ENCODE data around the gene INPPL1. TPM values are rescaled to one million over a fixed set of nuclear protein-coding genes. Genes with fewer than 3 reads are reported as not detected.
"Not testable (repeated sequence)": the region's sequence is repeated elsewhere in the genome, so short reads cannot be mapped to it uniquely, and the experiment has no call there.

INPPL1 gene, protein sequence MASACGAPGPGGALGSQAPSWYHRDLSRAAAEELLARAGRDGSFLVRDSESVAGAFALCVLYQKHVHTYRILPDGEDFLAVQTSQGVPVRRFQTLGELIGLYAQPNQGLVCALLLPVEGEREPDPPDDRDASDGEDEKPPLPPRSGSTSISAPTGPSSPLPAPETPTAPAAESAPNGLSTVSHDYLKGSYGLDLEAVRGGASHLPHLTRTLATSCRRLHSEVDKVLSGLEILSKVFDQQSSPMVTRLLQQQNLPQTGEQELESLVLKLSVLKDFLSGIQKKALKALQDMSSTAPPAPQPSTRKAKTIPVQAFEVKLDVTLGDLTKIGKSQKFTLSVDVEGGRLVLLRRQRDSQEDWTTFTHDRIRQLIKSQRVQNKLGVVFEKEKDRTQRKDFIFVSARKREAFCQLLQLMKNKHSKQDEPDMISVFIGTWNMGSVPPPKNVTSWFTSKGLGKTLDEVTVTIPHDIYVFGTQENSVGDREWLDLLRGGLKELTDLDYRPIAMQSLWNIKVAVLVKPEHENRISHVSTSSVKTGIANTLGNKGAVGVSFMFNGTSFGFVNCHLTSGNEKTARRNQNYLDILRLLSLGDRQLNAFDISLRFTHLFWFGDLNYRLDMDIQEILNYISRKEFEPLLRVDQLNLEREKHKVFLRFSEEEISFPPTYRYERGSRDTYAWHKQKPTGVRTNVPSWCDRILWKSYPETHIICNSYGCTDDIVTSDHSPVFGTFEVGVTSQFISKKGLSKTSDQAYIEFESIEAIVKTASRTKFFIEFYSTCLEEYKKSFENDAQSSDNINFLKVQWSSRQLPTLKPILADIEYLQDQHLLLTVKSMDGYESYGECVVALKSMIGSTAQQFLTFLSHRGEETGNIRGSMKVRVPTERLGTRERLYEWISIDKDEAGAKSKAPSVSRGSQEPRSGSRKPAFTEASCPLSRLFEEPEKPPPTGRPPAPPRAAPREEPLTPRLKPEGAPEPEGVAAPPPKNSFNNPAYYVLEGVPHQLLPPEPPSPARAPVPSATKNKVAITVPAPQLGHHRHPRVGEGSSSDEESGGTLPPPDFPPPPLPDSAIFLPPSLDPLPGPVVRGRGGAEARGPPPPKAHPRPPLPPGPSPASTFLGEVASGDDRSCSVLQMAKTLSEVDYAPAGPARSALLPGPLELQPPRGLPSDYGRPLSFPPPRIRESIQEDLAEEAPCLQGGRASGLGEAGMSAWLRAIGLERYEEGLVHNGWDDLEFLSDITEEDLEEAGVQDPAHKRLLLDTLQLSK
- 233 TPM for polyA plus RNA-seq (ENCODE audit: insufficient read length)

DNA sequence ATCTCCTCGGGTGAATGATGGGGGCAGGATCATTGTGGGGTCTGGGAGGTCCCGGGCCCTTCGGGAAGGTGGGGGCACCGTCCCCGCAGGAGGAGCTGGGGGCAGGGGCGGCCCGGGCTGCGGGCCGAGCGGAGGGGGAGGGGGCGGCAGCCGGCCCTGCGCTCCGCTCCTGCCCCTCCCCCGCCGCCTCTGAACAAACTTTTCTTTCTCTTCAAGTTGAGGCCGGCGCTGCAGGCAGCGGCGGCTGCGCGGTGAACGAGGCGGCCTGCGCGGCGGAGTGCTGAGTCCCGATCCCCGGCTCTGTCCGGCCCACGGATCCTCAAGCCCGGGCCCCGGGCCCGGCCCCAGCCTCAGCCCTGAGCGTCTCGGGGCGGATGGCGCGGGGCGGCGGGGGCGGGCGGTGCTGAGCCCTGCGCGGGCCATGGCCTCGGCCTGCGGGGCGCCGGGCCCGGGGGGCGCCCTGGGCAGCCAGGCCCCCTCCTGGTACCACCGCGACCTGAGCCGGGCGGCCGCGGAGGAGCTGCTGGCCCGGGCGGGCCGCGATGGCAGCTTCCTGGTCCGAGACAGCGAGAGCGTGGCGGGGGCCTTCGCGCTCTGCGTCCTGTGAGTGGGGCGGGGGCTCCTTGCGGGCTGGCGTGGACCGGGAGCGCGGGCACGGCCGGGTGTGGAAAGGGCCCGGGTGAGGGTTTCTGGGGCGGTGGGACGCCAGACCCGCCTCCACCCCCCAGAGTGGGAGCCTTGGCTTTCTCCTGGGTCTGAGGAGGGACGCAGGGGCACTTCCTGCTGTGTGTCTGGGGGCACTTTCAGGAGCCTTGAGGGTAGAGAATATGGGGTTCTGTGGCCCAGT, at the start of gene INPPL1:
INPPL1 (plus strand) TSS at position 204 of the 847 bp plus-strand sequence; CDS start at position 422, 218 bp downstream.
- DNase-seq, result no peak

DNA sequence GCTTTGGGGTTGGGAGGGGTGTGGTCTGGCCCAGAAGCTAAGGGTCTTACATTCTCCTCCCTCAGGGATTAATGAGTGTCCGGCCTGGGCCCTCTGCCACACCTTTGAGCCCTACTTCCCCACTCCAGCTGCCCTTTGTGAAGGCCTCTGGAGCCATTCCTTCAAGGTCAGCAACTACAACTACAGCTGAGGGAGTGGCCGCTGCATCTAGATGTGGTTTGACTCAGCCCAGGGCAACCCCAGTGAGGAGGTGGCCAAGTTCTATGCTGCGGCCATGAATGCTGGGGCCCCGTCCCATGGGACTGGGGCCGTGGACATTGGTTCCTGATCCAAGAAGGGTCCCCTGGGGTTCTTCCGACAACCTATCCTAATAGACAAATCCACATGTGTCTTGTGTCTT, 46.9 kb upstream of the INPPL1 start:
- no peak for DNase-seq

DNA sequence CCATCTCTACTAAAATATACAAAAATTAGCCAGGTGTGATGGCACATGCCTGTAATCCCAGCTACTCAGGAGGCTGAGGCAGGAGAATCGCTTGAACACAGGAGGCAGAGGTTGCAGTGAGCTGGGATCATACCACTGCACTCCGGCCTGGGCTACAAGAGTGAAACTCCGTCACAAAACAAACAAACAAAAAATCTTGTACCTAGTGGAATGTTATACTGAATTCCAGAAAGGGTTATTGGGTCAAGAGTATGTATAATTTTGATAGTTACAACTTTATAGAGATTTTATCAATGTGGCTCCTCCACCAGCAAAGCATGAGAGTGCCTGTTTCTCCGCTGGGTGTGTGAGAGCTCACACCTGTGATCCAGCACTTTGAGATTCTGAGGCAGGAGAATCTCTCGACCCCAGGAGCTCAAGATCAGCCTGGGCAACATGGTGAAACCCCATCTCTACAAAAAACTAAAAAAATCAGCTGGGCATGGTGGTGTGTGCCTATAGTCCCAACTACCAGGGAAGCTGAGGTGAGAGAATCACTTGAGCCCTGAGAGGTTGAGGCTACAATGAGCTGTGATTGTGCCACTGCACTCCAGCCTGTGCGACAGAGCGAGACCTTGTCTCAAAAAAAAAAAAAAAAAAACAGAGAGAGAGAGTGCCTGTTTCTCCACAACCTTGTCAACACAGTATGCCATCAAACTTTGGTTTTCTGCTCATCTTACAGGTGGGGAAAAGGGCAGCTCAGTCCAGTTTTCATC, 45.3 kb upstream of the INPPL1 start:
- no peak for DNase-seq

DNA sequence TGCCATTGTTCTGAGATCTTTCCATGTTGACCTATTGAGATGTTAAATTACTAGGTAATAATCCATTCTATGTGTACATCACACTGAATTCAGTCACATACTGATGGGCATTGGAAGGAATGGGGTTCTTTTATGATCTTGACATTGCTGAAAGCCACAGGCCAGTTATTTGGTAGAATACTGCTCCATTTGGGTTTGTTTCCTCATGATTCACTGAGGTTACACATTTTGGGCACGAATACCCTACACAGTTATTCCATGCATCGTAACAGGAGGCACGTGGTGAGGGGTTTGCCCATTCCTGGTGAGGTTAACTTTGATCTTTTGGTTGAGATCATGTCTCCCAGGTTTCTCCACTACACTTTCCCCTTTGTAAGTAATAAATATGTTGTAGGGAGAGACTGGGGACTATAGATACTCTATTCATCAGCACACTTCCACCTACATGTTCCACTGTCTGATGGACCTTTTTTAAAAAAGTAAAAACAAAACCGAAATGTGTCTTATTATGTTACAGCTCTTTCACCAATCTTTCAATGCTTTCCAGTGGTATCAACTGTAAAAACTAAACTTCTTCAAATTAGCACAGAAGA, 44.7 kb upstream of the INPPL1 start:
- no peak for DNase-seq

DNA sequence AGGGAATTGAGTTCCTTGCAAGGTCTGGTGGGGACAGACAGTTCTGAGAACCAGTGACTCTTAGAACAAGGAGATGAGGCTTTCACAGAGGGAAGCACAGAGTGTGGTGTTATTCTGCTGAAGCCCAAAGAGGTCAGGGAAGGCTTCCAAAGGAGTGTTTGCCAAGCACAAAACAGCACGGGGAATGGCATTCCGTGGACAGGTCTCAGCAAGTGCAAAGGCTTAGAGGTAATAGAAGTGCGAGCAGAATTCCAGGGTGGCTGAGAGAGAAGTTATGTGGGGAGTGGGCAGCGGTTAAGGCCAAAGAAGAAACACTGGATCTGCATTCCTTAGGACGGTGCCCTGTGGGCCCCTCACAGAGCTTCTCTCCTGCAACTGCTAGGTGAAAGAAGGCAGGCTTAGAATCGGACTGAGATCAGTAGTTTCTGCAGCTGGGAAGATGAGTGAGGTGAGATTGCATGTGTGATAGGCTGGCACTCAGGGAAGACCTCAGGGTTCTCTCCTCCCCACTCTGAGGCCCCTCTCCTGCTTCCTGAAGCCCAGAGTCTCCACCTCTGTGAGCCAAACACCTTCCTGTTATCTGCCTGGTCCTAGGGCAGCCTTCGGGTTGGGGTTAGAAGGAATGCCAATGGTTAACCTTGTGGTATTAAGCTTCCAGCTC, 43.5 kb upstream of the INPPL1 start:
- DNase-seq, result not testable (repeated sequence)

DNA sequence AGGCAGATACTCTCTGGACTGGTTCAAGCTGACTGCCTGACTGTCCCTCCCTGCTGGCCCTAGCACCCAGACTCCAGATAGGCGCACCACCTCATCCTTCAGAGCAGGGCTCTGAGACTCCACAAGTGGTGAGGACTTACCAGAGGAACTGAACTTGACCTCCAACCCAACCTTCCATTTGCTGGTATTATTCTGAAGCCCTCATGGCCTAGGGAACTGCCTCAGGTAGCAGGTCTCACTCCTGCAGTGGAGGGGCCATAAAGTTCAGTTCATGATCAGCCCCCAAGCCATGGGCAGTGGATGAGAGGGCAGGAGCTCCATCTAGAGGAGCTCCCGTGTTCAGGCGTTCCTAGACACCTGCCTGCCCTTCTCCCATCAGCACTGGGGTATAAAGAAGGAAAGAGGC, 43.0 kb upstream of the INPPL1 start:
- not testable (repeated sequence) for DNase-seq

DNA sequence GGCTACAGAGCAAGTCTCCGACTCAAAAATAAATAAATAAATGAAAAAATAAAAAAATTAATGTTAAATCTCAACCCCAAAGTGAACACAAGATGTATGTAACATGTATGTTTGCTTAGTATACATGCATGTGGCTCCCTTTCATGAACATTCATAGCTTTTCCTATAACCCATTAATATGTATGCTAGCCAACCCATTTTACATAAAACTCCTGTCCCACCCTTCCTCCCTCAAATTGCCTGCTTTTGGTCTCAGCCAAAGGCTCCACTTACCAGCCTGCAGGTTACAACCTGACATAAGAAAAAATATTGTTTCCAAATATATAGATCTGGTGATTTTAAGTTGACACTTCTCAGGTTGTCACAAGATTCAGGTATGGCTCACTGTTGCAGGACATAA, 36.3 kb upstream of the INPPL1 start:
- DNase-seq, result no peak

DNA sequence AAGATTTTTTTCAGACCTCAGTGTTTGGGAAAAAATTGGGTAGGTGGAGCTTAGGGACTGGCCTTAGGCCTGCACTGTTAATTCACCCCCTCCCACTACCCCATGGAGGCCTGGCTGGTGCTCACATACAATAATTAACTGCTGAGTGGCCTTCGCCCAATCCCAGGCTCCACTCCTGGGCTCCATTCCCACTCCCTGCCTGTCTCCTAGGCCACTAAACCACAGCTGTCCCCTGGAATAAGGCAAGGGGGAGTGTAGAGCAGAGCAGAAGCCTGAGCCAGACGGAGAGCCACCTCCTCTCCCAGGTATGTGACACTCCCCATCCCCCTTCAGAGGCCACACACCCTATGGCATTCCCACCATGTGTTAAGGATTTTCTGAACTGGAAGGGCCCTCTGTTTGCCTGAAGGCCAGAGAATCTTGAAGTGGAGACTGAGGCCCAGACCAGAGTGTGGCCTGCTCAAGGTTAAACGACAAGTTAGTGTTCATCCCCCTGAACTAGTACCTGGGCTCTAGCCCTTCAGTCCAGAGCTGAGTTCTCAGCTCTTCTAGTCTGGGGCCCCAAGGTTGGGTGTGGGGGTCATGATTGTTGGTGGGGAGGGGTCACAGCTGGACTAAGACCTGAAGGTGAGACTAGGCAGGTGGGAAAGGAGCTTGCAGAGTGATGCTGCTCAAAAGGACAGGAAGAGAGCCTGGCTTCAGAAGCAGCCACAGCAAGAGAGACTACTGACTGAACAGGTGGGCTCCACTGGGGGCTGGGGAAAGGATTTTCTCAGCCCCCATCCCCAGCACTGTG, 34.9 kb upstream of the INPPL1 start:
- no peak for DNase-seq

DNA sequence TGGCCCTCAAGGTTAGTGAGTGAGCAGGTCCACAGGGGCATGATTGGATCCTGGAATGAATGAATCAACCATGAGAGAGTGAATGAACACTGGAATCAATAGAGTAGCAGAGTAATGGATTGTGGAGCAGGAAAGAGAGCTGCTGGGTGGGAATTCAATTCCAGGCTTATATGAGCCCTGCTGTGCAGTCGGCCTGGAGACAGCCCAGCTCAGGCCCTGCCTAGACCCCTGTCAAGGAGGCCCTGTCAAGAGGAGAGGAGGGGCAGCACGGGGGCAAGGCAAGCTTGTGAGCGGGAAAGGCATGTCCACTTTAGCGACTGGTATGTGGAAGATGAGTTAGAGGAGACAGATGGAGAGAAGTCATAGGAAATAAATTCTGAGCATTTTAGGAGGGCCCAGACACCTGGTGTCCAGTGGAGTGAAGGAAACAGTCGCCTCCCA, 33.9 kb upstream of the INPPL1 start:
- no peak for DNase-seq

DNA sequence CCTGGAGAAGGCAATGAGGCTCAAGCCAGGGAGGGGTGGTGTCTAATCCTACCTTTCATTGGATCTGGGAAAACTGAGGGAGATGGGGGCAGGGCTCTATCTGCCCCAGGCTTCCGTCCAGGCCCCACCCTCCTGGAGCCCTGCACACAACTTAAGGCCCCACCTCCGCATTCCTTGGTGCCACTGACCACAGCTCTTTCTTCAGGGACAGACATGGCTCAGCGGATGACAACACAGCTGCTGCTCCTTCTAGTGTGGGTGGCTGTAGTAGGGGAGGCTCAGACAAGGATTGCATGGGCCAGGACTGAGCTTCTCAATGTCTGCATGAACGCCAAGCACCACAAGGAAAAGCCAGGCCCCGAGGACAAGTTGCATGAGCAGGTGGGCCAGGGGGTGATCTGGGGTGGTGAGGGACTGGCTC, 32.6 kb upstream of the INPPL1 start, which contains the start of gene FOLR1:
FOLR1 (plus strand) TSS at position 180 of the 421 bp plus-strand sequence; CDS start at position 214, 34 bp downstream.
- DNase-seq, result no peak

DNA sequence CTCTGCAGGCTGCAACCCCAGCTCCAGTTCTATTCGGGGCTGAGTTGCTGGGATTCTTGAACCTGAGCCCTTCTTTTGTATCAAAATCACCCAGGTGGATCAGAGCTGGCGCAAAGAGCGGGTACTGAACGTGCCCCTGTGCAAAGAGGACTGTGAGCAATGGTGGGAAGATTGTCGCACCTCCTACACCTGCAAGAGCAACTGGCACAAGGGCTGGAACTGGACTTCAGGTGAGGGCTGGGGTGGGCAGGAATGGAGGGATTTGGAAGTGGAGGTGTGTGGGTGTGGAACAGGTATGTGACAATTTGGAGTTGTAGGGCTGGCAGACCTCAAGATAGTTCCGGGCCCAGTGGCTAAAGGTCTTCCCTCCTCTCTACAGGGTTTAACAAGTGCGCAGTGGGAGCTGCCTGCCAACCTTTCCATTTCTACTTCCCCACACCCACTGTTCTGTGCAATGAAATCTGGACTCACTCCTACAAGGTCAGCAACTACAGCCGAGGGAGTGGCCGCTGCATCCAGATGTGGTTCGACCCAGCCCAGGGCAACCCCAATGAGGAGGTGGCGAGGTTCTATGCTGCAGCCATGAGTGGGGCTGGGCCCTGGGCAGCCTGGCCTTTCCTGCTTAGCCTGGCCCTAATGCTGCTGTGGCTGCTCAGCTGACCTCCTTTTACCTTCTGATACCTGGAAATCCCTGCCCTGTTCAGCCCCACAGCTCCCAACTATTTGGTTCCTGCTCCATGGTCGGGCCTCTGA, 28.9 kb upstream of the INPPL1 start:
- DNase-seq, result no peak

DNA sequence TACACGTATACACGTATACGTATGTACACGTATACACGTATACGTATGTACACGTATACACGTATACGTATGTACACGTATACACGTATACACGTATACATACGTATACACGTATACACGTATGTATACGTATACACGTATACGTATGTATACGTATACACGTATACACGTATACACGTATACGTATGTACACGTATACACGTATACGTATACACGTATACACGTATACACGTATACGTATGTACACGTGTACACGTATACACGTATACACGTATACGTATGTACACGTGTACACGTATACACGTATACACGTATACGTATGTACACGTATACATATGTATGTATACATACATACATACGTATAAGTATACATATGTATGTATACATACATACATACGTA, 23.1 kb upstream of the INPPL1 start:
- DNase-seq, result not testable (repeated sequence)

DNA sequence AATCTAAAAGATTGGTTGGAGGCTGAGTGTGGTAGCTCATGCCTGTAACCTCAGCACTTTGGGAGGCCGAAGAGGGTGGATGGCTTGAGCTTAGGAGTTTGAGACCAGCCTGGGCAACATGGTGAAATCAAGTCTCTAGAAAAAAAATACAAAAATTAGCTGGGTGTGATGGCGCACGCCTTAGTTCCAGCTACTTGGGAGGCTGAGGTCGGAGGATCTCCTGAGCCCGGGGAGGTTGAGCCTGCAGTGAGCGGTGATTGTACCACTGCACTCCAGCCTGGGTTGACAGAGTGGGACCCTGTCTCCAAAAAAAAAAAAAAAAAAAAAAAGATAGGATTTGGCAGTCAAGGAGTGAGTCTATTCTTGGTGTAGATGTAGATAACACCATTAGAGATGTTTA, 22.0 kb upstream of the INPPL1 start:
- DNase-seq, result no peak

DNA sequence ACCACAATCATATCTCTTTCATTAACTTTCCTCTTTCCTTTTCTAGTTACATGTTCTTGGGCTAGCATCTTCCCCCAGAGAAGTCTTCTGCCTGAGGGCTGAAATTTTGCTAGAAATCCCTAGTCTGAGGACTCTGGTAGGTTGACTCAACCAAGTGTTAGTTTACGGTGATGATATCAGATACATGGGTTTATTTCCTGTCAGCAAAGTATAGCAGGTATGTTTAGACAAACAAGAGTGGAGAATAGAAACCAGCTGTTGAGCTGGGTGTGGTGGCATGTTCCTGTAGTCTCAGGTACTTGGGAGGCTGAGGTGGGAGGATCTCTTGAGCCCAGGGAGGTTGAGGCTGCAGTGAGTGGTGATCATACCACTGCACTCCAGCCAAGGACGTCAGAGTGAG, 21.4 kb upstream of the INPPL1 start:
- DNase-seq, result no peak

DNA sequence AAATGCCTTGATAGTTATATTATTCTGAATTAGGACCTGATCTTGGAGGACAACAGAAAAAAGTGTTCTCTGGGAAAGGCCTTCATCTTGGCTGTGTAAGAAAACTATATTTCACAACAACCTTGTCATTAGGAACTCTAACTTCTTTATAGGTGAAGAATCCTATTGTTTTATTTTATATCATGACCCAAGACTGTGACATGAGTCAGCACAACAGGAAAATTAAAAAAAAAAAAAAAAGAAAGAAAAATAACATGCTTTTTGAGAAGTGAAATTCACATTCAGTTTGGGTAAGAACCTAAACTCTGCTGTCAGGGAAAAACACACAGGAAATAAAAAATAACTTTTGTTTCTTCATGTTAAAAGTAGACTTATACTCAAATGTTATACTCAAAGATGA, 19.7 kb upstream of the INPPL1 start:
- no peak for DNase-seq

DNA sequence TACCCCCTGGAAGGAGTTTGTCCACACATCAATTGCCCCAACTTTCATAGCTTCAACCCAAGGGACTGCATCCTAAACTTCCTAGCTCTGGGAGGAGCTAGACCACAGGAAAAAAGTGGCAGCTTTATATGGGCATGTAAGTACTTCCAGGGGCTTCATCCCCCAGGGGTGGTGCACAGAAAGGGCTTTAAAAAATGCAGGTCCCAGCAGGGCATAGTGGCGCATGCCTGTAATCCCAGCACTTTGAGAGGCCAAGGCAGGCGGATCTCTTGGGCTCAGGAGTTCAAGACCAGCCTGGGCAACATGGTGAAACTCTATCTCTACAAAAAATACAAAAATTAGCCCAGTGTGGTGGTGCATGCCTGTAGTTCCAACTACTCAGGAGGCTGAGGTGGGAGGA, 17.8 kb upstream of the INPPL1 start:
- DNase-seq, result not testable (repeated sequence)

DNA sequence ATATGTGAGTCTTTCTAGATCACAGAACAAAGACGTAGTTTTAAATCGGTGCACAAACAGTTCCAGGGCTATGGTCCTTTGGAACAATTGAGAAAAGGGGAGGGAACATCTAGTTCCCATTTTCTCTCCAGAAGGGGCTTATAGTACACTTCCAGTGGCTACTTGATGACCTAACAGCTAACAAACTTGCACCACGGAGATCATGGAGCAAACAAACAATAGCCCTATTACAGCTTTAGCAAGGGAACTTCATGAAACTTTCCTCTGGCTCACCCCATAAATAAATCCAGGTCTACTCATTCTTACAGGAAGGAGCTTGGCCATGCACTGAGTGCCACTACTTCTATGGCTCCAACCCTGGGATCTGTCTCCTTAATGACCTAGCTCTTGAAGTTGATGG, 16.3 kb upstream of the INPPL1 start:
- no peak for DNase-seq

DNA sequence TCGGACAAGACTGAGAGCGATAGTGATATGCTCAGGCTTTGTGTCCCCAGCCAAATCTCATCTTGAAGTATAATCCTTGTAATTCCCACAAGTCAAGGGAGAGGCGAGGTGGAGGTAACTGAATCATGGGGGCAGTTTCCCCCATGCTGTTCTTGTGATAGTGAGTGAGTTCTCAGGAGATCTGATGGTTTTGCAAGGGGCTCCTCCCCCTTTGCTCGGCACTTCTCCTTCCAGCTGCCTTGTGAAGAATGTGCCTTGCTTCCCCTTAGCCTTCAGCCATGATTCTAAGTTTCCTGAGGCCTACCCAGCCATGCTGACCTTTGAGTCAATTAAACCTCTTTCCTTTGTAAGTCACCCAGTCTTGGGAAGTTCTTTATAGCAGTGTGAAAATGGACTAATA, 15.5 kb upstream of the INPPL1 start:
- DNase-seq, result no peak
